HepG2 (cell line): ENCODE results near the gene ELL. TPM values are rescaled to one million over a fixed set of nuclear protein-coding genes. Genes with fewer than 3 reads are reported as not detected.

Source experiments
- ARNTL ChIP-seq: sonication (generic); formaldehyde crosslinking; IDR thresholded peaks from 2 replicates; pipeline ENCODE4 v1.4.0; 2020; ENCODE audit warnings: mild to moderate bottlenecking, missing genetic modification reagents
- BCL3 ChIP-seq: sonication (generic); formaldehyde crosslinking; IDR thresholded peaks from 2 replicates; pipeline ENCODE4 v1.5.1; 2020; ENCODE audit warnings: mild to moderate bottlenecking, missing genetic modification reagents, moderate library complexity
- FOXP1 ChIP-seq, 2 experiments: fragments of 450-650 bp in 1 of 2; IDR thresholded peaks; 2 replicates each; pipeline ENCODE4 v1.6.1; 2017 to 2018; ENCODE audit warnings: antibody characterized with exemption in 1 of 2
- GATAD2A ChIP-seq: IDR thresholded peaks from 2 replicates; pipeline ENCODE4 v1.6.1; 2016
- HNF4G ChIP-seq, 2 experiments: sonication (generic) in 1 of 2; formaldehyde crosslinking in 1 of 2; IDR thresholded peaks; 2 replicates each; pipeline versions ENCODE4 v1.4.0 to v1.6.1; 2011 to 2020; ENCODE audit warnings: borderline replicate concordance in 2 of 2, low read depth in 2 of 2, mild to moderate bottlenecking in 2 of 2, low read length in 1 of 2, missing genetic modification reagents in 1 of 2, moderate library complexity in 1 of 2
- HOXA3 ChIP-seq: sonication (generic); formaldehyde crosslinking; IDR thresholded peaks from 2 replicates; pipeline ENCODE4 v1.5.0; 2020; ENCODE audit warnings: missing genetic modification reagents
- MAX ChIP-seq: IDR thresholded peaks from 2 replicates; pipeline ENCODE4 v1.6.1; 2012; ENCODE audit warnings: inconsistent platforms
- MEF2D ChIP-seq: sonication (generic); formaldehyde crosslinking; IDR thresholded peaks from 2 replicates; pipeline ENCODE4 v1.5.1; 2020; ENCODE audit warnings: mild to moderate bottlenecking, missing genetic modification reagents
- MYC ChIP-seq: sonication (generic); formaldehyde crosslinking; IDR thresholded peaks from 2 replicates; pipeline ENCODE4 v1.9.0; 2021; ENCODE audit warnings: missing genetic modification reagents, borderline replicate concordance
- PATZ1 ChIP-seq: sonication (generic); formaldehyde crosslinking; IDR thresholded peaks from 2 replicates; pipeline ENCODE4 v1.4.0; 2020; ENCODE audit warnings: missing genetic modification reagents
- PAXIP1 ChIP-seq: sonication (generic); formaldehyde crosslinking; conservative IDR thresholded peaks from 2 replicates; pipeline ENCODE4 v1.4.0; 2020; ENCODE audit warnings: mild to moderate bottlenecking, missing genetic modification reagents, moderate library complexity
- POGK ChIP-seq: sonication (generic); formaldehyde crosslinking; conservative IDR thresholded peaks from 2 replicates; pipeline ENCODE4 v1.8.0; 2022; ENCODE audit warnings: mild to moderate bottlenecking, moderate library complexity, missing genetic modification reagents
- SKI ChIP-seq: fragments of 450-650 bp; IDR thresholded peaks from one replicate; pipeline ENCODE4 v1.6.1; 2018; ENCODE audit warnings: mild to moderate bottlenecking; ENCODE audit not compliant: partially characterized antibody
- SRSF1 ChIP-seq: fragments of 200-400 bp; formaldehyde crosslinking; optimal IDR thresholded peaks from 2 replicates; pipeline ENCODE3; 2017; ENCODE audit warnings: mild to moderate bottlenecking, low read depth, low read length, moderate library complexity
- TEAD3 ChIP-seq: optimal IDR thresholded peaks from 2 replicates; pipeline ENCODE3; 2016; ENCODE audit warnings: borderline replicate concordance
- TMF1 ChIP-seq: sonication (generic); formaldehyde crosslinking; IDR thresholded peaks from 2 replicates; pipeline ENCODE4 v1.8.1; 2022; ENCODE audit warnings: low read depth, missing genetic modification reagents
- ZBTB38 ChIP-seq: sonication (generic); formaldehyde crosslinking; IDR thresholded peaks from 2 replicates; pipeline ENCODE4 v1.5.1; 2020; ENCODE audit warnings: mild to moderate bottlenecking, missing genetic modification reagents
- ZNF740 ChIP-seq: sonication (generic); formaldehyde crosslinking; IDR thresholded peaks from 2 replicates; pipeline ENCODE4 v1.4.0; 2020; ENCODE audit warnings: missing genetic modification reagents
- ZNF768 ChIP-seq: sonication (generic); formaldehyde crosslinking; IDR thresholded peaks from 2 replicates; pipeline ENCODE4 v1.4.0; 2020; ENCODE audit warnings: missing genetic modification reagents
- polyA plus RNA-seq, 8 experiments: library from polyadenylated mRNA; depleted of rRNA in 3 of 8; stranded (reverse) in 7 of 8; unstranded in 1 of 8; fragments of >200 nt; fragmentation: Illumina TruSeq in 4 of 8; extraction: Trizol in 4 of 8; gene quantifications; 2 replicates each; pipeline versions ENCODE4 v1.2.1 to v1.2.3, GENCODE V29; 2011 to 2016; ENCODE audit warnings: low read depth in 4 of 8, missing spikeins in 1 of 8, mixed read lengths in 1 of 8; ENCODE audit not compliant: insufficient read depth in 1 of 8
- total RNA-seq, 5 experiments: library from RNA; depleted of rRNA; stranded (reverse); fragments of >200 nt; fragmentation: Illumina TruSeq; extraction: Trizol; gene quantifications; 2 replicates each; pipeline ENCODE4 v1.2.3, GENCODE V29; 2016; ENCODE audit warnings: low read depth in 1 of 5

ELL gene
- total and polyA plus RNA-seq, 2 of the 13 experiments (the other 11 are each of a cell fraction or from before 2014, with no cell fraction given) = 3.7 to 5.4 TPM

- TF ChIP-seq FOXP1 (IDR thresholded peaks at IDR 0.05) (no peak), FOXP1 (CRISPR knock-in tag; IDR thresholded peaks at IDR 0.05) (no peak), MEF2D (CRISPR knock-in tag) (no peak), TMF1 (CRISPR knock-in tag) (no peak), GATAD2A (CRISPR knock-in tag) (peak; percentile 63), MAX (no peak), SKI (peak; percentile 10), TEAD3 (CRISPR knock-in tag) (peak; percentile 39), HNF4G (IDR thresholded peaks at IDR 0.05; ENCODE audit: borderline replicate concordance, low read depth, low read length) (peak; percentile 55; the same call in 1 of the 2 replicates), HNF4G (CRISPR knock-in tag; IDR thresholded peaks at IDR 0.05; ENCODE audit: borderline replicate concordance, low read depth) (peak; percentile 56; the same call in 1 of the 2 replicates), HOXA3 (0 out of 2 replicates have a peak, but pooled peaks have one; percentile 31), ZNF768 (peak; percentile 31; the same call in 1 of the 2 replicates), MYC (0 out of 2 replicates have a peak, but pooled peaks have one; percentile 11), ZBTB38 (0 out of 2 replicates have a peak, but pooled peaks have one; percentile 4), PAXIP1 (CRISPR knock-in tag) (peak; percentile 75), ARNTL (CRISPR knock-in tag) (no peak), SRSF1 (peak; percentile 10), ZNF740 (CRISPR knock-in tag) (peak; percentile 95), POGK (CRISPR knock-in tag) (0 out of 2 replicates have a peak, but pooled peaks have one; percentile 51), PATZ1 (CRISPR knock-in tag) (peak; percentile 85), BCL3 (peak; percentile 22; the same call in 1 of the 2 replicates)
Observed at GRCh38 chr19:18440936-18441803, 80.7 kb downstream of the ELL start (continued).
